HG02885 (cell line): ENCODE measurements around the gene RIMBP2.

ENCODE experiments used
- ATAC-seq: cut with Tn5 transposase; IDR thresholded peaks from one replicate; pipeline ENCODE4 v1.9.1; 2021; ENCODE audit warnings: mild to moderate bottlenecking; ENCODE audit not compliant: unreplicated experiment, poor library complexity

The RIMBP2 gene

DNA sequence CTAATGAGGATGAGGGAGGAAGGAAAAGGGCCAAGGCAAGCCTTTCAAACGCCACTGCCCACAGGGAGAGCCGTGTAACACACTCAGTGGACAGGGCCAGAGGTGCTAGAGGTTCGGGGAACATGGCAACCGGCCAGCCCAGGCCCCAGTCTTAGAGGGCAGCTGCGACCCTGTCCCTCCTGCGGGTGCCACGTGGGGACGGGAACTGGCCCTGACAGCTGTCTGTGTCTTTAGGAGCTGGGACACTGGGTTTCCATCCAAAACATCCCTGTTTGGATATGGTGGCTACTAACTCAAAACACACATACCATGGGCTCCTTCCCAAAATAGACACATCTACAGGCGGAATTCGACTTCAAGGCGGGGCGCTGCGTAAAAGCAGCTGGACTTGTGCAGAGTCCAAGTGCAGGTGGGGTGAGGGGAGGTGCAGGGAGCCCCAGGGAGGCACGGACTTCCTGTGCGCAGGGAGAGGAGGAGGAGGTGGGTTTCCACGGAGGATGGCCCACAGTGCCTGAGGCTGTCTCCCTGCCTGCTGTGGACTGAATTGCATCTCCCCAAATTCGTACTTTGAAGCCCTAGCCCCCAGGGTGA lies 193.8 kb downstream of the RIMBP2 start:
- no peak for ATAC-seq

- ATAC-seq = no peak
Observed at GRCh38 chr12:130521375-130522124, 194.5 kb downstream of the RIMBP2 start.

DNA sequence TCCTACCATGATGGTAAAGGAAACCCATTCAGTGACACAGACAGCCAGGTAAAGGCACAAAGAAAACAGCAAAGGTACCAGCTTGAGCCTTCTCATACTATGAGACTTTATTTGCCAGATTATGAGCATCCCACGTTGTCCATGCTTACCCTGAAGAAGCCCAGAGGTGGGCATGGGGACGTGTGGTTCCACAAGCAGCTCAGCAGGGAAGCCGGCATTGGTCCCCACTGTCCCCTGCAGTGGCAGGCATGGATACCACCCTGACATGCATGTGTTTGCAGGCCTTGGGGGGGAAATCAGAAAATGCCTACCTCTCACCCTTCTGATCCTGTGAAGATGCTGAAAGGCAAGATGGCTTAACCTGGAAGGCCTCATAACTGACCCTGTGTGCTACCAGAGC lies 195.3 kb downstream of the RIMBP2 start:
- no peak for ATAC-seq

DNA sequence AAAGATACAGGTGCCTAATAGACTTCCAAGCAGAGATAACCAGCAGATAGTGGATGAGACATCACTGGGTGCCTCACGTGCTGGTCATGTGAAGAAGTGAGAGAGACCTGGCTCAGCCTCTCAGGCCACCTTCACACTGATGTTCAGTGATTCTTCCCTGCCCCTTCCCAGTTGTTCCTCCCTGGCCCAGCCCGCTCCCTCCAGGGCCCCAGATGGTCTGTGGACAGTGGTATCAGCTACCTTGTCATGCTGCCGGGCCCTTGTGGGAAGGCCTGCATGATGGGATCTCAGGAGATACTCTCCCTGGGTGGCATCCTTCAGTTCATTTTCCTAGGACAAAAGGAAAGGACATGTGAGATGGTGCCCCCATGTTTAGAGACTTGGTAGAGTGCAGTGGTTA lies 198.5 kb downstream of the RIMBP2 start:
- no peak for ATAC-seq

DNA sequence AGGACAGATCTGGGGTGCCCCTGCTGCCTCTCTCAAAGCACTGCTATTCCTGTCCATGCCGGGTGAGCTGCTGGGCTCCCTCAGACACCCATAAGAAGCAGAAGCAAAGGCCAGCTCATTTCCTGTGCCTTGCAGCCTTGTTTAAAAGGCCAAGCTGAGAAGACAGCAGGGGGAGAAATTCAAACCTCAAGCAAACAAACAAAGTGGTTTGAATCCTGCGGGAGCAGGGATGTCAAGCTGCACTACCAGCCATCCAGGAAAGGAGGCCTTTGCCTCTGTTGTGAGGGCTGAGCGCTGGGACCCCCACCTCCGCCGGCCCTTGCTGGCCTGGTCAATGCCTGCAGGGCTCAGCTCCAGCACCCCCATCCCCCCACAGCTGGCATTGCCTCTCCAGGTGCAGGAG lies 201.9 kb downstream of the RIMBP2 start:
- ATAC-seq = no peak

DNA sequence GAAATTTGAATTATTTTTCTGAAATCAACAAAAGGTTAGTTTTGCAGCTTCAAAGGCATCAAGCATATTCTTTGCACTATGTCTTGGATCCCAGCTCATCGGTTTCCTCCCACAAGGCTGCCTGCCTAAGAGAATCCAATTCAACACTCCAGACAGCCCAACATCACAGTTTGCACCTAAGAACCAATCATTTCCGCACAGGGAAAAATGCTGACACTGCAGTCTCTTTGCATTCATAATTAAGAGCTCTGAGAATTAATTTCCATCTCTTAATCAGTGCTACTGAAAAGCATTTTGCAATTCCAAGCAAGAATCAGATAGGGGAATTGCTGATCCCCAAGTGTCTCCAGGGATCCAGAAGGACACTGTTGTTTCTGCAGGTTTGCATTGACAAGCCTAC lies 202.5 kb downstream of the RIMBP2 start:
- no peak for ATAC-seq

DNA sequence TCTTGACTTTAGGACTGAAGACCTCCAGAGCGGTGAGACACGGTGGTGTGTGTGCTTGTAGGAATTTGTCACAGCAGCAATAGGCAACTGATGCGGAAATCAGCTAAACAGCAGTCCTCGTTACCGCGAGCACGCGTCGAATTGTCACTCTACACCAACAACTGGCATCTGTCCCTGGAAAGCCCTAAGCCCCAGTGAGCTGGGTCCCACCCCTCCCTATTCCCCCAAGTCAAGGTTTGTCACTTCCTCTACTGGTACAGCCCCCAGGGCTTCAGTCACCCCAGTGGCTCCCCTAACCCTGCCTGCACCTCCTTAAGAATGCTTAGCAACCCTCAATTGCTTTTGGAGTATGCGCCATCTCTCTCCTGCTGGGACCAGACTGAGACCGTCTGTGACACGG lies 204.8 kb downstream of the RIMBP2 start:
- no peak for ATAC-seq

GRCh38 chr12:130509454-130509853 lies 206.6 kb downstream of the RIMBP2 start:
- no peak for ATAC-seq

DNA sequence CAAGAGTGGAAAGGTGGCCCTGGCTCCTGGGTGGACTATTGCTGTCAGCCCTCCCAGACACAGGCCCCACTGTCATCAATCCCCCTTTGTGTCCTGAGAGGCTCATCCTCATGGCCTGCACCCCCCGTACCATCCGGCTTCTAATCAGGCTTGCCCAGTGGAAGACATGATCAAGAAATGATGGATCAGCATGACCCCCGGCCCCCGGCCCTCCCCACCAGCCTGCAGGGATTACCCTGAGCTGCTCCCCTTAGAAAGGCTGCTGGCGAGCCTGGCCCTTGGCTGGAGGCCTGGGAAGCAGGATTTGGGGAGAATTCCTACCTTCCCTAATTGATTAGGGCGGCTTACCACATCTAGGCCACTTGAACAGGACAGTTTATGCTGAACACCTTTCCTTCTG lies 207.3 kb downstream of the RIMBP2 start:
- no peak for ATAC-seq

GRCh38 chr12:130508318-130508717 lies 207.8 kb downstream of the RIMBP2 start:
- ATAC-seq = no peak

GRCh38 chr12:130506844-130507243 lies 209.3 kb downstream of the RIMBP2 start:
- no peak for ATAC-seq

DNA sequence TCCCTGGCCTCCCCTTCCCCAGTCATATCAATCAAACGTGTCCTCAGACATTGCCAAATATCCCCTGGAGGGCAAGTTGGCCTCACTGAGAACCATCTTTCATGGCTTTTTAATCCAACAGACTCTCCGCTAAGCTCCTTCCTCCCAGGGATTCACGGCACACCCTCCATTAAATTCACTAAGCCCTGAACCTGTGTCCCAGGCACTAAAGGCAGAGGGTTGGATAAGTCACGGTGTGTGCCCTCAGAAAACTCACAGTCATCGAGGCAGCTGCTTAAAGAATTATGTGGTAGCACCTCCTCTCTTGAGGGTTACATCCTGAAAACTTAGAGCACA lies 211.3 kb downstream of the RIMBP2 start:
- no peak for ATAC-seq

DNA sequence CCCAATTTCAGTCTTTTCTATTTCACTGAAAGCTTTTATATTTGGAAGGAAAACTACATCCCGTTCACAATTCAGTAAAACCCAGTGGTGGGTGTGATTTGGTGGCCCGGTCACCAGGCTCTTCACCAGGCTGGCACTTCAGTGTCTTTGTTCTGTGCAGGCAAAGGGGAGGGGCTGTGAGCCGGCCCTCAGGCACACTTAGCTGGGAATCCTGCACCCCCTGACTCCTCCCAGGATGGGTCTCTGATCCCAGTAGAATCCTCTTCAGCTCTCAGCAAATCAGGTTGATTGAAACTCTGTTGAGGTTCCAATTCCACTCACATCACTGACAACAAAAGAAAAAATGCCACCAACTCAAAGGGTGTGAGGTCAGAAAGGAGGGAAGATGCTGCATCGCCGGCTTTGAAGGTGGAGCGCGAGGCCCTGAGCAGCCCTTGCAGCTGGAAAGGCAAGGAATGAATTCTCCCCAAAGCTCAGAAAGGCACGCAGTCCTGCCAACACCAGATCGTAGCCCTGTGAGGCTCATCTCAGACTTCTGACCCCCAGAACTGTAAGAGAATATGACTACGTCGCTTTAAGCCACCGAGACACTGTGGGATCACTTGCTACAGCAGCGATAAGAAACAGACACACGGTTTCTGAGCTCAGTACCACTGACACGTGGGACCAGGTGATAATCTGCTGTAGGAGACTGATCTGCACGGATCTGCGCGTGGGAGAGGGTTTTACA lies 211.8 kb downstream of the RIMBP2 start:
- ATAC-seq = no peak

GRCh38 chr12:130501821-130502220 lies 214.3 kb downstream of the RIMBP2 start:
- no peak for ATAC-seq

DNA sequence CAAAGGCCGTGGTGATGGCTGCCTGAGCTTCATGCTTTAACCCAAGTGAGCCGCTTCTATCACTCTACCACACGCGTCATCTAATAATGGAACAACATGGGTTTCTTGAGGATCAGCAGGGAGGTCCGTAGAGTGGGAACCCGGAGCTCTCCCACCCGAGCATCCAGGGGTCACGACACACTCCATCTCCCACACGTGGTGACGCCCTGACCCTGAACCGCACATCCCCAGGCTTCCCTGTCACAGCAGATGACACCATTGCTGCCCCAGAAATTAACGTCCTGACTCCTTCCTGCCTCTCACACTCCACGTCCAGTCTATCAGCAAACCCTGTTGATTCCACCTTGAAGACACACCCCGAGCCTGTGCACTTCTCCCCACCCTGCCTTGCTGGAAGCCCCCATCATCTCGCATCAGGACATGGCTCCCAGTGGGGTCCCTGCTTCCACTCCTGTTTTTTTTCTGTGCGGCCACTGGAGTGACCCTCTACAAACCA lies 215.2 kb downstream of the RIMBP2 start:
- ATAC-seq = no peak

DNA sequence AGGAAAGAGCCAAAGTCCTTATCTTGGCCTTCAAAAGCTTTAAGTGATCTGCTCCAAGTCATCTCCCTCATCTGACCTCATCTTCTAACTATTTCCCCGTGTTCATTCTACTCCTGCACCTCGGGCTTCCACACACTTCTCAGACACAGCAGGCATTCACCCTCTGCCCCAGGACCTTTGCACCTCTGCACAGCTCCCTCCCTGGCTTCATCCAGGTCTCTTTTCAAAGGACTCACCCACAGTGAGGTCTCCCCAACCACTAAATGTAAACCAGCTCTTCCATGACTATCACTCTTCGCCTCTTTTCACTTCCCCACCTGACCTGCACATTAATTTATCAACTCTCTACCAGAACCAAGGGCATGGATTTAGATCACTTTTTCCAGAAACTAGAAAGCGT lies 216.6 kb downstream of the RIMBP2 start:
- no peak for ATAC-seq

- no peak for ATAC-seq
Observed at GRCh38 chr12:130498589-130499385, 217.3 kb downstream of the RIMBP2 start.

GRCh38 chr12:130497991-130498390 lies 218.1 kb downstream of the RIMBP2 start:
- no peak for ATAC-seq

- no peak for ATAC-seq
Observed at GRCh38 chr12:130497321-130497720, 218.8 kb downstream of the RIMBP2 start.

DNA sequence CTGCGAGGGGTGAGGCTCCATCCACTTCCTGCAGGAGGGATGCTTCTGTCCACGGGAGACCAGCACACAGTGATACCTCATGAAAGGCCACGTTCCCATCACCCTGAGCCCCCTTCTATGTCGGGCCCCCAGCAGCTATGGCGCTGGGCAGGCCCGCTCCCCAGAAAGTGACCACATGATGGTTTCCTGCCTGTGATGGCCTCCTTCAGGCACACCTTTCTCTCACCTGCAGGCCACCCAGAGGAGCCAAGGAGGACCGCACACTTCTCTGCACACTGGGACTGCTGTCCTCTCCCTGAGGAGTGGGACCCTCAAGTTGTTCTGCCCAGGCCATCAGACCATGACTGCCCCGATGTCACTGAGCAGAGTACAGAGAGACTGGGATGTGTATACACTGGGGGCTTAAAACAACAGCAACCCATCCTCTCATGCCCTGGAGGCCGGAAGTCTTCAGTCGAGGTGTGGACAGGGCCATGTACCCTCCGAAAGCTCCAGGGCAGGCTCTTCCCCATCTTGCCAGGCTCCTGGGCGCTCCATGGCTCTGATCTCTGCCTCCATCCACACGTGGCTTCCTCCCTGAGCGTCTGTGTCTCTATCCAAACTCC lies 219.5 kb downstream of the RIMBP2 start:
- no peak for ATAC-seq
